Measurements from ENCODE around the gene KRTAP10-2. TPM values are rescaled to one million over a fixed set of nuclear protein-coding genes. Genes with fewer than 3 reads are reported as not detected.

Gene KRTAP10-2
- total and polyA plus RNA-seq, 2 of the 4 experiments (the other 2 are of a cell fraction): not detected

DNA sequence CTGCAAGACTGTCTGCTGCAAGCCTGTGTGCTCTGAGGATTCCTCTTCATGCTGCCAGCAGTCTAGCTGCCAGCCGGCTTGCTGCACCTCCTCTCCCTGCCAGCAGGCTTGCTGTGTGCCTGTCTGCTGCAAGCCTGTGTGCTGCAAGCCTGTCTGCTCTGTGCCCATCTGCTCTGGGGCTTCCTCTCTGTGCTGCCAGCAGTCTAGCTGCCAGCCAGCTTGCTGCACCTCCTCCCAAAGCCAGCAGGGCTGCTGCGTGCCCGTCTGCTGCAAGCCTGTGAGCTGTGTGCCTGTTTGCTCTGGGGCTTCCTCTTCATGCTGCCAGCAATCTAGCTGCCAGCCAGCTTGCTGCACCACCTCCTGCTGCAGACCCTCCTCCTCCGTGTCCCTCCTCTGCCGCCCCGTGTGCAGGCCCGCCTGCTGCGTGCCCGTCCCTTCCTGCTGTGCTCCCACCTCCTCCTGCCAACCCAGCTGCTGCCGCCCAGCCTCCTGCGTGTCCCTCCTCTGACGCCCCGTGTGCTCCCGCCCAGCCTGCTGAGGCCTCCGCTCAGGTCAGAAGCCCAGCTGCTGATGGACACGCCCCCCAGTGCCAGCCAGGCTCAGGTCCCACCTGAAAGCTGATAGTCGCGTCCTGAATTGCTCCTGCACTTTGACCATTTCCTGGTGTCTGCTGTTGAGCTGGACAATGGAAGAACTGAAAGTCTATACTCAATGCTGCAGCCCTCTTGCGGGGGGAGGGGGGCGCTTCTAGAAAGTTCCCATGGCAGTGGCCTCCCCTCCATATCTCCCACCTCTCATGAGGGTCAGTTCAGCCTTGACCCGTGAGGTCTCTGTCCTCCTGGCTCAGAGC, 23.4 kb upstream of the KRTAP10-2 start:
- Histone ChIP-seq H3K23ac (ENCODE audit: low read depth, low read length) (no peak overlapping the region), H3K4me2 (ENCODE audit: low read depth, low read length) (no peak overlapping the region), H3K27ac (ENCODE audit: insufficient read depth, low read length) (no peak overlapping the region), H2BK5ac (ENCODE audit: low read depth, low read length, poor library complexity, severe bottlenecking) (no peak overlapping the region), H3K27me3 (ENCODE audit: control insufficient read depth, insufficient read depth, low read length) (peaks cover 3% of the 10 kb centered on the region; the same call in 1 of the 2 replicates), H3K4me3 (ENCODE audit: insufficient read depth, low read depth, low read length) (no peak overlapping the region), H3K14ac (replicated peaks; ENCODE audit: low read depth, low read length) (no peak overlapping the region), H3K18ac (ENCODE audit: low read depth, low read length) (no peak overlapping the region), H2AK9ac (replicated peaks; ENCODE audit: low read depth, low read length, poor library complexity) (no peak overlapping the region), H3K4ac (ENCODE audit: low read depth, low read length) (no peak overlapping the region), H2BK15ac (ENCODE audit: low read depth, low read length) (no peak overlapping the region), H4K20me1 (ENCODE audit: insufficient read depth, low read length) (no peaks in the 10 kb centered on the region), H2BK20ac (ENCODE audit: low read depth, low read length) (no peak overlapping the region), H3K9ac (ENCODE audit: low read depth, low read length) (no peak overlapping the region), H2AK5ac (ENCODE audit: low read depth, low read length) (no peak overlapping the region), H2BK120ac (ENCODE audit: low read depth, low read length) (no peak overlapping the region), H3K36me3 (ENCODE audit: control insufficient read depth, insufficient read depth, low read length) (no peaks in the 10 kb centered on the region), H4K5ac (ENCODE audit: low read depth, low read length) (no peak overlapping the region), H3K9me1 (ENCODE audit: insufficient read depth, low read length) (no peaks in the 10 kb centered on the region), H3K4me1 (ENCODE audit: control insufficient read depth, insufficient read depth, low read length) (no peaks in the 10 kb centered on the region), H3K9me3 (ENCODE audit: control insufficient read depth, insufficient read depth, low read length) (peaks cover 11% of the 10 kb centered on the region), H3K79me1 (ENCODE audit: low read depth in 1 of 2, low read length in 2 of 2) (no peaks in the 10 kb centered on the region), H3K56ac (ENCODE audit: extremely low read depth, insufficient read depth, low read length) (no peak overlapping the region), H4K8ac (ENCODE audit: low read depth in 2 of 2, low read length in 2 of 2) (no peak overlapping the region), H2AFZ (replicated peaks; ENCODE audit: low read length, poor library complexity) (no peak overlapping the region), H4K91ac (ENCODE audit: insufficient read depth, low read depth, low read length) (no peak overlapping the region)
- intact Hi-C loops (cut with micrococcal nuclease): no loop called here
- 19% methylated on average over 8 of the region's 21 CpGs; no CpG with 5 or more reads in 1 of the 2 experiments for WGBS, 2 experiments (ENCODE audit: extremely low coverage in 2 of 2, insufficient read length in 1 of 2)
- CTCF ChIA-PET: no interaction called here
- no TSS peak for BruUV-seq (replicated peaks)
- in situ Hi-C loops (cut with MboI; ENCODE audit: low sequenced_read_pairs): no loop called here
- no peak for DNase-seq
- no peak for ATAC-seq (ENCODE audit: low read depth)
- dilution Hi-C loops (cut with HindIII; ENCODE audit: low sequenced_read_pairs, unreplicated experiment): no loop called here
- TF ChIP-seq CHD1 (IDR thresholded peaks at IDR 0.05; ENCODE audit: low read depth, low read length) (no peak), RCOR1 (IDR thresholded peaks at IDR 0.05; ENCODE audit: insufficient replicate concordance, low read length) (no peak), ELK1 (IDR thresholded peaks at IDR 0.05; ENCODE audit: borderline replicate concordance, low read depth, low read length) (no peak), NFE2L2 (IDR thresholded peaks at IDR 0.05; ENCODE audit: low read depth, low read length) (no peak), MAFK (IDR thresholded peaks at IDR 0.05; ENCODE audit: low read depth, low read length) (no peak), BHLHE40 (IDR thresholded peaks at IDR 0.05; ENCODE audit: low read depth, low read length) (no peak), CEBPB (IDR thresholded peaks at IDR 0.05; ENCODE audit: low read depth, low read length) (no peak), POLR2A (IDR thresholded peaks at IDR 0.05; ENCODE audit: low read depth, low read length) (no peak), MAZ (IDR thresholded peaks at IDR 0.05; ENCODE audit: borderline replicate concordance, low read depth, low read length) (no peak), MXI1 (IDR thresholded peaks at IDR 0.05; ENCODE audit: borderline replicate concordance, low read depth, low read length) (no peak), FOS (IDR thresholded peaks at IDR 0.05; ENCODE audit: low read depth, low read length) (no peak), RAD21 (IDR thresholded peaks at IDR 0.05; ENCODE audit: low read length) (no peak), RFX5 (IDR thresholded peaks at IDR 0.05; ENCODE audit: low read depth, low read length) (no peak), USF2 (IDR thresholded peaks at IDR 0.05; ENCODE audit: low read depth, low read length) (no peak)
- TF ChIP-seq, protein P1, sequence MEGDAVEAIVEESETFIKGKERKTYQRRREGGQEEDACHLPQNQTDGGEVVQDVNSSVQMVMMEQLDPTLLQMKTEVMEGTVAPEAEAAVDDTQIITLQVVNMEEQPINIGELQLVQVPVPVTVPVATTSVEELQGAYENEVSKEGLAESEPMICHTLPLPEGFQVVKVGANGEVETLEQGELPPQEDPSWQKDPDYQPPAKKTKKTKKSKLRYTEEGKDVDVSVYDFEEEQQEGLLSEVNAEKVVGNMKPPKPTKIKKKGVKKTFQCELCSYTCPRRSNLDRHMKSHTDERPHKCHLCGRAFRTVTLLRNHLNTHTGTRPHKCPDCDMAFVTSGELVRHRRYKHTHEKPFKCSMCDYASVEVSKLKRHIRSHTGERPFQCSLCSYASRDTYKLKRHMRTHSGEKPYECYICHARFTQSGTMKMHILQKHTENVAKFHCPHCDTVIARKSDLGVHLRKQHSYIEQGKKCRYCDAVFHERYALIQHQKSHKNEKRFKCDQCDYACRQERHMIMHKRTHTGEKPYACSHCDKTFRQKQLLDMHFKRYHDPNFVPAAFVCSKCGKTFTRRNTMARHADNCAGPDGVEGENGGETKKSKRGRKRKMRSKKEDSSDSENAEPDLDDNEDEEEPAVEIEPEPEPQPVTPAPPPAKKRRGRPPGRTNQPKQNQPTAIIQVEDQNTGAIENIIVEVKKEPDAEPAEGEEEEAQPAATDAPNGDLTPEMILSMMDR (conservative IDR thresholded peaks at IDR 0.05; ENCODE audit: low read depth, low read length): no peak
- POLR2A ChIA-PET (ENCODE audit: unreplicated experiment): no interaction called here

Data from IMR-90 (cell line).